Activated CD8-positive, alpha-beta memory T cell treated with anti-CD3 and anti-CD28 coated beads, Interleukin-2, amount 50 U/mL, for 48 hours (primary cell): ENCODE results near the gene ARHGAP15.

Experiments used
- DNase-seq: peaks from one replicate; pipeline ENCODE4 v3.0.0-alpha.2; 2020

Gene ARHGAP15

GRCh38 chr2:143229952-143230351 is 100.7 kb downstream of the ARHGAP15 start:
- no peak for DNase-seq

GRCh38 chr2:143230506-143231253 is 101.5 kb downstream of the ARHGAP15 start:
- no peak for DNase-seq

GRCh38 chr2:143231254-143231645 is 102.0 kb downstream of the ARHGAP15 start:
- no peak for DNase-seq

- DNase-seq, result no peak
Measured at GRCh38 chr2:143237146-143237777, 108.0 kb downstream of the ARHGAP15 start.

- no peak for DNase-seq
Measured at GRCh38 chr2:143241403-143242088, 112.3 kb downstream of the ARHGAP15 start.

GRCh38 chr2:143246246-143246645 is 117.0 kb downstream of the ARHGAP15 start:
- no peak for DNase-seq

- DNase-seq, result no peak
Measured at GRCh38 chr2:143246815-143247744, 117.9 kb downstream of the ARHGAP15 start.

- no peak for DNase-seq
Measured at GRCh38 chr2:143248631-143249030, 119.4 kb downstream of the ARHGAP15 start.

GRCh38 chr2:143251681-143252080 is 122.5 kb downstream of the ARHGAP15 start:
- no peak for DNase-seq

GRCh38 chr2:143252138-143252907 is 123.1 kb downstream of the ARHGAP15 start:
- DNase-seq, result no peak

GRCh38 chr2:143254110-143254509 is 124.9 kb downstream of the ARHGAP15 start:
- DNase-seq, result no peak

- no peak for DNase-seq
Measured at GRCh38 chr2:143255086-143255485, 125.9 kb downstream of the ARHGAP15 start.

GRCh38 chr2:143255899-143256298 is 126.7 kb downstream of the ARHGAP15 start:
- no peak for DNase-seq

- no peak for DNase-seq
Measured at GRCh38 chr2:143258126-143258892, 129.1 kb downstream of the ARHGAP15 start.

GRCh38 chr2:143259368-143259958 is 130.2 kb downstream of the ARHGAP15 start:
- no peak for DNase-seq

- peak; percentile 60 for DNase-seq
Measured at GRCh38 chr2:143261986-143262385, 132.8 kb downstream of the ARHGAP15 start.

- DNase-seq, result no peak
Measured at GRCh38 chr2:143262389-143262788, 133.2 kb downstream of the ARHGAP15 start.

GRCh38 chr2:143263066-143263625 is 133.9 kb downstream of the ARHGAP15 start:
- no peak for DNase-seq

GRCh38 chr2:143264851-143265250 is 135.6 kb downstream of the ARHGAP15 start:
- DNase-seq, result no peak

GRCh38 chr2:143279672-143280071 is 150.5 kb downstream of the ARHGAP15 start:
- DNase-seq, result no peak
